Transverse colon (tissue), 3 donors: Measurements from ENCODE around the gene SVOP.

Source experiments
- CTCF ChIP-seq, 5 experiments: fragments of 200-600 bp in 3 of 5; fragments of 450-650 bp in 2 of 5; sonication (generic) in 3 of 5; IDR thresholded peaks; 1 replicate in 2 of 5; 2 replicates in 3 of 5; pipeline ENCODE4 v1.5.1; 2016 to 2017; ENCODE audit warnings: antibody characterized with exemption in 5 of 5, inconsistent platforms in 3 of 5, mild to moderate bottlenecking in 2 of 5, moderate library complexity in 1 of 5
- POLR2A ChIP-seq: fragments of 450-650 bp; IDR thresholded peaks from one replicate; pipeline ENCODE4 v1.6.1; 2016; ENCODE audit warnings: antibody characterized with exemption, mild to moderate bottlenecking, moderate library complexity

GRCh38 chr12:109036975-109037374, 16.1 kb upstream of the SVOP start:
- no peak for TF ChIP-seq CTCF (IDR thresholded peaks at IDR 0.05)
- no peak for TF ChIP-seq POLR2A
